NCI-H1930 (cell line): ENCODE results near the gene GTF2A1.

ENCODE experiments used
- DNase-seq, 2 experiments: peaks; one replicate each; lab custom pipeline; 2025; lab: John Stamatoyannopoulos, UW

The GTF2A1 gene

DNA sequence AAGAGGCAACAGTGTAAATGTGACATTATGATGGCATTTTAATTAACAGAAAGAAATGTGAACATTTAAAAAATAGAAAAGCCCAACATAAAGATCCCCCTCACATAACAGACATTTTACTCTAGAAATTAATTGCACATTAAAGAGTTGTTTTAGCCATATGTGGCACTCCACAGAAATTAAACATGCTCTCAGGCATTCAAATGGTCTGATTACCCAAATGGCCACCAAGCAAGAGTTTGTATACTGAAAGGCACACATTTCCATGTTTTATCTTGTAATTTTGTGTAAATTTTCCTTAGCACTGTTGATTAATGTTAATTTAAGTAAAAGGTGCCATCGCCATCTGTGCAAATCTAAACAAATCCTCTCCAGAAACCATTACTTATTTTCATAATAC, 43.5 kb downstream of the GTF2A1 start:
- no peak for DNase-seq

DNA sequence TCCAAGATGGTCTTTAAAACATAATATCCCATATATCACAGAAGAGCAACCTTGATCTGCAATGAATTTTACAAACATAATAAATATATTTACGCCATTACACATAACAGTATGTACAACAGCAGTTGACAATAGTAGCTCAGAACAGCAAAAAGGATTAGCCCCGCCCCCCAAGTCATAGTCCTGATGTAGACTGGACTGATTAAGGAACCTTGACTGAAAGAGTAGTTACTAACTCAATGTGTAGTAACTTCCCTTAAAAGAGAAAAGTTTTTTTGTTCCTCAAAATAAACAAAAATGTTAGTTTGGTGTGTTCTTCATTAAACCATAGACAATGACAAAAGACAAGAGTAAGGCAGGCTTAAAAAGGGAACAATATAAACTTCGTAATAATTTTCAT, 44.5 kb downstream of the GTF2A1 start:
- no peak for DNase-seq

DNA sequence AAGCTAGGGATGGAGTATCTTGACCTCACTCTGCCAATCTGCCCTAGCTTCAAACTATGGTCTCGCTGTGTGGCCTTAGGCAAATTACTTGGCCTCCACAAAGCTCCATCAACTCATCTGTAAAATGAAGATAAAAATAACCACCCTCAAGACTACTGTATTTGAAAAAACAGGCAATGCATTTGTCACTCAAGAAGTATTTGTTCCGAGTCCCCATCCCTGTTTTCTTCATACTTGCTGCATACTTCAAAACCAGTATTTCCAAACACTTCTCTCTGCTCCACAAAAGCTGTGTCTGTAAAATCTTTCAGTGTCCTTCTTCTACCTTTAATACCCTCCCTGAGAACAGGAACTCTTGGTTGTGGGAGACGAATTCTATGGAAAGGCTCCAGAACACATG, 47.9 kb downstream of the GTF2A1 start:
- DNase-seq = no peak

DNA sequence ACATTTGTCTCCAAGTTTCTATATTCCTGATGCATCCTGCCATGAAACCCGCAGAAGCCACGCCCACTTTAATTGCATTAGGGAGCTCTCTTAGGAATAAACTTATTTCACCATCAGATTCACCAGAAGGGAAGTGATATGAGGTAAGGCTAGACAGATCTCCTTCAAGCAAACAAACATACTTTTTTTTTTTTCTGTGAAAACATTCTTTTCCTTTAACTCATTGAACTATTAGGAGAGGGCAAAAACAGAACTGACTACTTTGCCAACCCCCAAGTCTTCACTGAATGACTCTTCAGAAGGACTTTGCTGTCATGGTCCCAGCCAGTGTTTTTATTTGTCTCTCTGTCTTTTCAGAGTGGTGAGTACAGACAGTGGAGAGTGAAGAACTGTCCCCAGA, 48.4 kb downstream of the GTF2A1 start:
- no peak for DNase-seq

DNA sequence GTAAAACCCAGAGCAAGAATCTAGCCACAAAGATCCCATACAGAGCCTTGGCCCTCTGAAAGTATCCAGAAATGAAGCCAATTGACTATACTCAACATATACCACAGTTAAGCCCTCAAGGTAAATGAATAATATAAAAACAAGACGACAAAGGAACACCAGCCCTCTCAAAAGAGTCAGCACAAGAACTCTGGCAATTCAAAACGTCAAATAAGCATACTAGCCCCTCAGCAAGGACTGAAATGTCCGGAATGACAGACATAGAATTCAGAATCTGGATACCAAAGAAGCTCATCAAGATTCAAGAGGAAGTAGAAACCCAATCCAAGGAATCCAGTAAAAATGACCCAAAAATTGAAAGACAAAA, 49.9 kb downstream of the GTF2A1 start:
- no peak for DNase-seq

DNA sequence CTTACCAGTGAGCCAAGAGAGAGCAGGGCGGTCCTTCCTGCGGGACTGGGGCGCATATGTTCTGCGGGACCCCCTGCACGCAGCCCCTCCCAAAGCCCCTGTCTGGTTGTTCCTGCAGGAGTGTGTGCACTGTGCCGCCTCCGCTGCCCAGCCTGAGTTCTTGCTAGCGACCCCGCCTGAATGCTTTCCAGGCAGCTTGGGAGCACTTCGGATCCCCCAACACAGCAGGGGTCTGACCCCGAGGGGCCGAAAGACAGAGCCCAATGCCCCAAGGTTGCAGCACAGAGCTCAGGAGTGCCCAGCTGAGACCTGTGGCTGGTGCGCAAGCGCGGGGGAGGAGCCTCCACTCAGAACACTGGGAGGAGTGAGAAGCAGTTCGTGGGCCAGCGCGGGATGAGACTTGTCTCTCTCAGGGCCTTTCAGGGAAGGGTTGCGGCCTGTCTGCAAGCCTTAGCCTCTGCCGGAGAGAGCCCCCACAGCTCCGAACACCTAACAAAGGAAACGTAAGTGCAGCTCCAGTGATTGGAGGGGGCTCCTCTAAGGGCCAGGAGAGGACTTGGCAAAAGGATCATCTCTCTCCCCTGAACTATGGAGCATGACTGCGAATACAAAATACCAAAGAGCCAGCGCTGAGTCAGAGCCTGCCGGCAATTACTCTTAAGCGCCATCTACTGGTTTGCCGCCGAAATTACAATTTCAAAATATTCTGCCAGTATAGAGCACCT, 50.5 kb downstream of the GTF2A1 start:
- peak; percentile 35 to 49 for DNase-seq

DNA sequence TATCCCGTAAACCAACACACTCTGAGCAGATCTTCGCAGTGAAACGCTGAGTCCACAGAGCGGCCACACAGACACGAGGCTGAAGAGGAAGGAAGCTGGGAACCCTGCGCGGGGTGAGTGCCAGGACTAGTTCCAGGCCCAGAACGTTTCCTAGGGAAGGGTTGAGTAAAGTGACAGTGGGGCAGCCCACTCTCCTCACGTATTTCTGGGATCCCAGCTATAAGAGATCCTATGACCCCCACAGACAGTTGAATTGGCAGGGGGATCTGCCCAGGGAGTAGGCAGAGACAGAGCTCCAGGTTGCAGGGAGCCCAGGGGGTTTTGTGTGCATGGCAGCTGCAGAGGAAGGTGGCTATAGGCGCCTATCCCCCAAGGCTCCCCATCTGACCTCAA, 51.1 kb downstream of the GTF2A1 start:
- DNase-seq = no peak

DNA sequence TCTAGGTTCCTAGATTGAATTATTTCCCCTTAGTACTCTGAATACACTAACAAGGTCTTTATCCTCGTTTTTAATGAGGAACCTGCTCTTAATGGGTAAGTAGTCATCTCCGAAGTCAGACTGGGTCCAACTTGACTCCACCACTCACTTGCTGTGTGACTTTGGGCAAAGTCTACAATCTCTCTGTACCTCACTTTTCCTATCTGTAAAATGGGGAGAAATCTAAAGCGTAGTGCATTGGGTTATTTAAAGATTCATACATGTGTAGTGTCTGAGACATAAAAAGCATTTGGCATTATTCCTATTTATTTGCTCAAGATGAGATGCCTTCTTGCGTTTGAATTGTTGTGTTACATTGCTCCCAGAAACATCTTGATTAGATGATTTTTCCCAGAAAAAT, 51.5 kb downstream of the GTF2A1 start:
- DNase-seq = no peak

DNA sequence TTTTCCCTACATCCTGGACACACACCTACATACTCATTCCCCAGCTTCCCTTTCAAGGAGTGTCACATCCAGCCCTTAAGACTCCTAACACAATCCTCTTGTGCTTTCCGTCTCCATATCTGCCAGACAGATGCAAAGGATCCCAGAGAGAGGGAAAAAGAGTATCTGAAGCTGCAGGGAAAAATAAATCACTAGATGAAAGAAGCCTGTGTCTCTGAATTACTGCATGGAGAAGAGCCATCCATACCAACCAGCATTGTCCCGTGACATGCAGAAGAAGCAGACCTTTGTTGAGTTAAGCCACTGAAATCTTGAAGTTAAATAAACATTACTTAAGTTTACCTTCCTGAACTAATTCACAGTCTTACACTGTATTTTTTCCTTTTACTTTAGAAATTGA, 54.6 kb downstream of the GTF2A1 start:
- no peak for DNase-seq

DNA sequence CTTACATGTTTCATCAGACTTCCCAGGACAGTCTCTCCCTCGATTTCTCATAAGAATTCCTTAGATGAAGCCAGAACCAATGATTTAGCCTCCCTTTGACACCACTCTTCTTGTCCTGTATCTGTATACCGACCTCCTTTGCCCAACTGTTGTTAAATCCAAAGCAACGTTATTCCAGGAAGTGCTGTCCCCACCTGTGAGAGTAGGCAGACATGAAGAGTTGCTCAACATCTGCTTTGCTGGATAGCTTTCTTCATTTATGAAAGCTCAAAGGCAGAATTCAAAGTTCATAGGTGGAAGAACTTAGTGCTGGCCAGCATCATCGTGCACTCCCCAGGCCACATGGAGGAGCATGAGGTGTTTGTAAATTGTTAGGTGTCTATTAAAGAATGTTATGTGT, 55.6 kb downstream of the GTF2A1 start:
- no peak for DNase-seq

DNA sequence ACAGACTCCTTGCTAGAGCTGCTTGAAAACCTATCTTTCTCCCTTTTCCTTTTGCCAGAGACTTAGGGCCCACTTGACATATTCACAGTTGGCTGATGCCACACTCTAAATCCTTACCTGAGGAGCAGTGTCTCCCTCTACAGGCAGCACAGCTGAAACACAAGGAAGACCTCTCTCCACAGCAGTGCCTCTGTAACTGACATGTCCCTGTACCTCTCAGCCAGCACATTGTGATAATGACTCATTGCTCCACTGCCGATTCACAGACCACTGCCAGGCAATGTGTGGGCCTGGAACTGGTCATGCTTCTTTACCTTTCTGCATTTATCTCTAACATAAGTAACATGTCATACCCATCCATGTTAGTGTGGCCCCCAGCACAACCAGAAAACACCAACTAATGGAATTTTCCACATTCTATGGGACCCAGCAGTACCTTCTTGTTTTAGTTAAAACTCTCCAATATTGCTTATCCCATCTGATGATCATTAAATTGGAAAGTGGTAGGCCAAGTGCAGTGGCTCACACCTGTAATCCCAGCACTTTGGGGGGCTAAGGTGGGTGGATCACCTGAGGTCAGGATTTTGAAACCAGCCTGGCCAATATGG, 56.5 kb downstream of the GTF2A1 start:
- DNase-seq = peak; percentile 33 to 42

DNA sequence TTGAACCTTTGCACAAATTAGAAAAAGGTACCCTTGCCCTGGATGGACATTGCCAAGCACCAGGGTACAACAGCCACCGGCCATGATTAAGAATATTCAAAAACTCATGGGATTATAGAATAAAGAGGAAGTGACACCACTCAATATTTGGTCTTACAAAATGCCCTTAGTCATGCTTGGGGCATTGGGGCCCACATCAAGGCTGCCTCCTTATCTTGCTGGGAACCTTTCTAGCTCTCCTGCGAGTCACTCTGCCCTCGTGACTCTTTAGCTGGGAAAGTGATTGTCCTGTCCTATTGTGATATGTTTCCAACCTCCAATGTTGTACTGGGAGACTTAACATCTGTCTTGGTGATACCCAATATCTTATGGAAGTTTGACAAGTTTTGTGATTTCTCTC, 57.8 kb downstream of the GTF2A1 start:
- no peak for DNase-seq

DNA sequence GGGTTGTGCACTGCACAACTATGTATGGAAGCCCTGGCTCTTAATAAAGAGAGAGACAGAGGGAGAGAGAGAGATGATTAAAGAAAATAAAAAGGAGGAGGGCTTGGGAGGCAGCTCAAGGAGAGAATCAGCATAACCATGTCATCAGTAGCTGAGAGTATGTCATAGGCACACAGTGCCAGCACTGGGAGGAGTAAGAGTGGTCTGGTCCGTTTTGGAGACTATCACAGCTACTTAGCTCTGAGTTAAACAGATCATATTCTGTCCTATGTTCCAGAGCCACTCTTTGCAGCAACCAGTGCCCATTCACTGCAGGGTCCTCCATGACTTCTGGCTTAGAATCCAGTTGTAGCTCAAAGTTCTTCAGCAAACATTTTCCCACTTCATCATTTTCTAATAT, 59.0 kb downstream of the GTF2A1 start:
- DNase-seq = no peak

DNA sequence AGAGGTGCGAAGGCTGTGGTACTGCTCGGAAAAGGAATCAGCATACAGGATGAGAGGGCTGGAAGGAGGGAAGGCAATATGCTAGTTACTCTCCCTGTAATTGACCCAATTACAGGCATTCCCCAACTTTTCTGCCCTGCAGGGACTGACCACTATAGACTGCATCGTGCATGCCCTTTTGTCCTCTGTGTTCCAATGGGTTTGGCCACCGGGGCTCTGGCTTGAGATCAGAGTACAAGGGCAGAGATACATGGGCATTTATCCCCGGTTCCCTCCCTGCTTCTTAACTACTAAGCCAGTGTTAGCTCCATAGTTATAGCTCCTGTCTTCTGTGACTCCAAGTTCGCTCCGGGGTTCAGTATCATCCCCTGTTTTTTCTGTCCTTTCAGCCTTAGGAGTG, 59.7 kb downstream of the GTF2A1 start:
- DNase-seq = no peak

DNA sequence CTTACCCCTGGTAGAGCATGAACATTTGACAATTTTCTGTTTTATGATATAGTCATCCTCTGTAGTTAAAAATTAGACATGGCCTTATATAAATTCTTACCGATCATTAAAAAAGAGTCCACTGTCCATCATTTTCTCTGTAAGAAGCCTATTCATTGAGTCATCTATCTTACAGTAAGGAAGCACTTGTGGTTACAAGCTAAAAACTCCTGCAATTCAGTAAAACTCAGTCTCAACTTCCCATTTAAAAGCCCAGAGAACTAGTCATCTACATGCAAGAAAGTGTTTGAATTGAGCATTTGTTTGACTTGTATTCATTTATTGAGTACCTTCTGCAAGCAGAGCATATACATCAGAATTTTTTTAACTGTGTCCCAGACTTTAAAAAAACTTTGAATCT, 63.3 kb downstream of the GTF2A1 start:
- DNase-seq = no peak

DNA sequence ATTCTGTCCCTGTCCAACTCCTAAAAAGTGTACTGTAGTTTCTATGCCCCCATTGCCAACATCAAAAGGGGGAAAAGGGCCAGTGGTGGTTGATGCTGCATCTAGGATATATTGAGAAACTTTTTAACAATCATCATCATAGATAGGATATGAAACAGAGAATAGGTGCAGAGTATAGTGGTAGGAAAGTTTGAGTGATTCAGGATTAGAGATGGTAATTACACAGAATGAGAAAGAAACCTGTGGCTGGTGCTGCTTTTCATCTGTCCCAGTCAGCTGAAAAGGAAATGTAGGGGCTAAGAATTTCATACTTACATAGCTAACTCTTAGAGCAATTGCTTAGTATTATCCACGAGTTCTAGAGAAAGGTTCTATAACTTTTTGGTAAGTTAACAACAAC, 67.6 kb downstream of the GTF2A1 start:
- DNase-seq = no peak

DNA sequence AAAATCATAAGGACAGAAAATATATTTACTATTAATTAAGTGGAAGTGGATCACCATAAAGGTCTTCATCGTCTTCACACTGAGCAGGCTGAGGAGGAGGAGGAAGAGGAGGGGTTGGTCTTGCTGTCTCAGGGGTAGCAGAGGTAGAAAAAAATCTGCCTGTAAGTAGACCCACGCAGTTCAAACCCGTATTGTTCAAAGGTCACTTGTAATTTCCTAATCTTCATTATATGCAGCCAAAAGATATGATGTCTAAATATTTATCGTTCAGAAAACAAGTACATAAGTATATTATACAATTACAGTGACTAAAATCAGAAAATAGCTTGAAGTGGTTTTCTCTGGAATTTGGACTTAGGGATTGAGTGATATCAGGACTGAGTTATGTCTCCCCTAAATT, 72.1 kb downstream of the GTF2A1 start:
- no peak for DNase-seq

DNA sequence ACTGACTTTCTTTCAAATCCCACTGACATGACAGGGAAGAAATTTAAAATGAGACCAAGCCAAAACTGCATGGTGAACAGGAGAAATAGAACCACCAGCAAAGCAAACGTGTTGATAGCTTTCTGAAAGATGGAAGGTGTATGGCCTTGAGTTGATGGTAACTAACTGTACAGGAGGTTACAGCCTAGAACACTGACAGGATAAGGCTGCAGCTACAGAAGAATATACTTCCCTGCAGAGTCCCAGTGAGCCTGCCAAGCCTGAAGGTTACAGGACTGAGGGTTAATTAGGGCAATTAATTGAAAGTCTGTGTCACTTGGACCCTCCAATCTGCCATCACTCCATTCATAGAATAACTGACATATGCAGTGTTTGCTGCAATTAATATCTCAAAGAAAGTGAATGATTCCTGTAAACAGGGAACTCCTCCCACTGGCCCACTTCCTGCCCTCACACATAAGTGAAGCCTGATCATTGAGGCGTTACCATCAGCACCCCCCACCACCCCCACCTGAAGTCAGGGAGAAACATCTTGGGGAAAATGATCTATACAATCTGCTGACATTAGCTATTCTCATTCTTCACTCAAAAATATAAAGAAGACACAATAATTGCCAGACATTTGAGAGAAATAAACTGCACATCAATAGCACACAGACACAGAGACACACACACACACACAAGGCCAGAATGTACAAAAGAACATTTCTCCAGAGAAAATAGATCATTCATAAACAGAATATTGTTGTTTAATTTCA, 73.4 kb downstream of the GTF2A1 start:
- DNase-seq = no peak

DNA sequence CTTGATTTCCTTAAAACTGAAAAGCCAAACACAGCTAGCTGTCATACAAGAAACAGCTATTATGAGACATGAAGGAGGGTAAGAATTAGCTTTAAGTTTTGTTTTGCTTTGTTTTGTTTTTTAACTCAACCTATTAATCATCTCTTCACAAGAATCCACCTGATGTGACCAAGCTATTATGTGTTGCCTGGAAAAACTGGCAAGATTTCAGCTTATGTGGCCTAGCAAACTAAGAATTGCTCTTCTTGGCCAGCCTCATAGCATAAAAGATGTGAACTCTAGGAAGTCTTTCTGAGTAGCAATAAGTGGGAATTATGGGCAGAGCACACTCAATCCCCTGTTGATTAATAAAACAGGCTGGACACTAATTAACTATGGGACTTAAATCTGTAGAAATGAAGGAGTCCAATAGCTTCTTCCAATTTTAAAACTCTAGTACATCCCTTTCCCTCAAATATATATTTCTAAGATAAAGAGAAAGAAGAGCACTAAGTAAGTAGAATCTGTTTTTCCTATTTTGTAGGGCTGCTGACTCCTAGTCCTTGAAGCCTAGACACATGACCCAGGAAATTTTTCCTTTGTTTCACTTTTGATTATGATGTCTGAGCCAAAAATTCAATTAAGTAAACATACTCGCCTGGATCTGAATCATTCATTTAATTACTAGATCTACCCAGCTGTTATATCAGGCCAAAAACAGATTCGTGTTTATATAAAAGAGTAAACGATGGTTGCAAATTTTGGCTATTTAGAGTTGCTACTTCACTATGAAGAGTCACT, 75.7 kb downstream of the GTF2A1 start:
- DNase-seq = no peak

DNA sequence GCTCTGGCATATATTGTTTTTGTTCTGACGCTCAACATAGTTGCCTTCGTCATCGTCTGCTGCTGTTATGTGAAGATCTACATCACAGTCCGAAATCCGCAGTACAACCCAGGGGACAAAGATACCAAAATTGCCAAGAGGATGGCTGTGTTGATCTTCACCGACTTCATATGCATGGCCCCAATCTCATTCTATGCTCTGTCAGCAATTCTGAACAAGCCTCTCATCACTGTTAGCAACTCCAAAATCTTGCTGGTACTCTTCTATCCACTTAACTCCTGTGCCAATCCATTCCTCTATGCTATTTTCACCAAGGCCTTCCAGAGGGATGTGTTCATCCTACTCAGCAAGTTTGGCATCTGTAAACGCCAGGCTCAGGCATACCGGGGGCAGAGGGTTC, 77.0 kb downstream of the GTF2A1 start:
- DNase-seq = no peak

DNA sequence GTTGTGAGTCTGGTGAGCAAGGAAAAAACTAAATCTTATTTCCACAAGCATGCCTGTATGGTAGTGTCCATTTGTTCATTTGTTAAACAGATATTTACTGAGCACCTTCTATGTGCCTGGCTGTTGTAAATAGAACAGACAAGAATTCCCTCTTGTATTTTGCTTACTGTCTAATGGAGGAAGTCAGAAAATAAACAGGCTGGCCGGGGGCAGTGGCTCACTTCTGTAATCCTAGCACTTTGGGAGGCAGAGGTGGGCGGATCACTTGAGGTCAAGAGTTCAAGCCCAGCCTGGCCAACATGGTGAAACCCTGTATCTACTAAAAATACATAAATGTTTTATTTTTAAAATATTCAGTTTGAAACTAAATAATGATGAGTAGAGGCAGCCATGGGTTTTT, 79.3 kb downstream of the GTF2A1 start:
- DNase-seq = no peak

DNA sequence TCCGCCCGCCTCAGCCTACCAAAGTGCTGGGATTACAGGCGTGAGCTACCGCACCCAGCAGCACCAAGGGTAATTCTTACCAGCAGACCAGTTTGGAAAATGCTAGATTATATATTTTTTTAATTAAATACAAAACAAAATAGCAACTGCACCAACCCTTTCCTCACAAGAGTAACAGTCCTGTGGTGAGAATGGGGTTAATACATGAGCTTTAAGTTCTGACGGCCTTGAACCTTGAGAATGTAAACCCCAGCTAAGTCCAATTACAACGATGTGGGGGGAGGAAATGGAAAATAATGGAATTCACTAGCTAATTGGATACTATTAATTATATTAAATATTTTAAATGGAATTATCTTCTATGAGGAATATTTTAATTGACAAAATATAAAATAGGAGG, 82.3 kb downstream of the GTF2A1 start:
- no peak for DNase-seq

DNA sequence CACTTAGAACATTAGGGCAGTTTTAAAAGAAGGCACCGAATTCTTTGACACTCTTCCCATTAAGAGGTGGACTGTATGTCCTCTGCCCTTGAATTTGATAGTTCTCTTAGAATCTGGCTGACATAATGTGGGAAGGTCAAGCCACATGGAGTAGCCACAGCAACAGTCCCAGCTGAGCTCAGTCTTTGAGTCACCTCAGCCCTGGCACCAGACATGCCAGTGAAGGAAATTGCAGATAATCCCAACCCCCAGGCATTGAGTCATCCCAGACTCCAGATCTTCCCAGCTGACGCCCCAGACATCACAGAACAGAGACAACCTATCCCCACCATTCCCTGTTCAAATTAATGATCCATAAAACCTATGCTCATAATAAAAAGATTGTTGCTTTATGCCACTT, 83.4 kb downstream of the GTF2A1 start:
- DNase-seq = no peak
